Bronchial epithelial cell (primary cell): ENCODE results near the gene RRP15. TPM values are rescaled to one million over a fixed set of nuclear protein-coding genes. Genes with fewer than 3 reads are reported as not detected.
A peak's percentile ranks its signal among the peaks of the same experiment; 100 is the strongest.

Source experiments
- DNase-seq: peaks from one replicate; pipeline ENCODE4 v3.0.0-alpha.2; 2010; ENCODE audit warnings: low read depth
- FAIRE-seq: peaks from 2 replicates; lab custom pipeline; 2011; peaks lifted over from hg19 to GRCh38; lab: Jason Lieb, UNC
- H3K27me3 ChIP-seq: 2 replicates; pipeline ENCODE4 v1.5.1; 2011; ENCODE audit warnings: low read length; ENCODE audit not compliant: control insufficient read depth, insufficient read depth
- H3K36me3 ChIP-seq: 2 replicates; pipeline ENCODE4 v1.5.1; 2011; ENCODE audit warnings: low read length; ENCODE audit not compliant: control insufficient read depth, insufficient read depth
- H3K4me3 ChIP-seq: 2 replicates; pipeline ENCODE4 v1.5.1; 2011; ENCODE audit warnings: mild to moderate bottlenecking, low read depth, low read length, control low read depth
- CTCF ChIP-seq: IDR thresholded peaks from 2 replicates; pipeline ENCODE4 v1.5.1; 2011; ENCODE audit warnings: mild to moderate bottlenecking, moderate library complexity, low read length, control low read depth, inconsistent platforms; ENCODE audit not compliant: insufficient read depth, severe bottlenecking
- total RNA-seq: library from RNA; depleted of rRNA; stranded (reverse); fragments of >200 nt; gene quantifications from 2 replicates; pipeline ENCODE4 v1.2.1, GENCODE V29; 2014

RRP15 gene
- total RNA-seq, 1 donor from 2014 or later: 6.8 TPM

DNA sequence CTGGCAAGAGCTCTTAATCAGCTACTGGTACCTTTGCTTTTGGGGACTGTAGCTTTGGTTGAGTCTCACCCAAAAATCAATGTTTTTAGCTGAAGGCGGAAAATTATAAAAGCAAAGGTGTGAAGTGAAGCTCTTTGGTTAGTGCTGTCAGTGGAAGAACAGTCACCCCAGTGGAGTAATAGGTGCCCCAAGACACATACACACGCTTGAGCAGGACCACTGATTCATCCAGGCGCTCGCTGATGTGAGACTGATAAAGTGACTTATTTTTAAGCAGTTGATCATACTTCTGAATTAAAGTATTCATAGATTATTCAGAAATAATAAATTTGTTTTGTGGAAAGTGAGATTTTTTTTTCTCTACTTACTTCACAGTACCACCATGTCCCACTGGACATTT lies 97.2 kb downstream of the RRP15 start:
- no peaks in the 10 kb centered on the region for H3K27me3 ChIP-seq
- no peaks in the 10 kb centered on the region for H3K36me3 ChIP-seq
- no peak for TF ChIP-seq CTCF
- H3K4me3 ChIP-seq: no peak overlapping the region
- FAIRE-seq: no peak
- DNase-seq: no peak

DNA sequence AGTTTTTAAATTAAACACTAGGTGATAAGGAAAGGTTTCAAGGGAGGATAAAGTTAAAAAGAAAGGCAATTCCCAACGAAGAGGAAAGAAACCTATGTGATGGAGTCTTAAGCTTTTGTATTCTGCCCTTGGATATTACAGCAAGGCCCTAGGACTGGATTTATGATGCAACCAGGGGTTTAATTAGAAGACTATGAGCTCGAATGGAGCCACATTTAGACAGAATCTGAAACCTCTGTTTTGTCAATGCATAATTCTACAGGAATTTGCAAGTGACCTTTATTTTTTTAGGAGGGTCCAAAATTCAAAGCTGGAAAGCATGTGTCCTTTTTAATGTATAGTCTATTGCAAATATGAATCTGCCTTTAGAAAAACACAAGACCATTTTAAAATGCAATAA lies 98.0 kb downstream of the RRP15 start:
- no peaks in the 10 kb centered on the region for H3K27me3 ChIP-seq
- no peak overlapping the region for H3K4me3 ChIP-seq
- FAIRE-seq (no peak), DNase-seq (no peak)
- no peak for TF ChIP-seq CTCF
- H3K36me3 ChIP-seq: no peaks in the 10 kb centered on the region

DNA sequence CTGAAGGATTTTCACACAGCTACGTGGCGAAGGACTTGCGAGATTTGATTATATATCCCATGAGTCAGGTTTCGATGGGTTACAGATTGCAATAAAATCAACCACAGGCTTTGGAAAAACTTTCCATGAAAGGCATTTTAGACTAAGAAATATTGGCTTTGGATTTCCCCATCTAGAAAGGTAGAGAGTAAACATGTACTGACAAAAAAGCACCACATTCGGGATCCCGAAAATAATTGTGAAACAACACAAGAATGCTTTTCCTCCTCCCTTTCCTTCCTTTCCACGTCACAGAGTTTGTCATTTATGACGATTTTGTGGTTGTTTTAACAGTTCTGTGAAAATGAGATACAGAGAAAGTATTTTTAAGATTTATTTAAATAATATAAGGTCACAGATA lies 98.6 kb downstream of the RRP15 start:
- TF ChIP-seq CTCF: no peak
- FAIRE-seq: no peak
- H3K36me3 ChIP-seq: no peaks in the 10 kb centered on the region
- no peaks in the 10 kb centered on the region for H3K27me3 ChIP-seq
- H3K4me3 ChIP-seq: no peak overlapping the region
- peak; percentile 49 for DNase-seq

DNA sequence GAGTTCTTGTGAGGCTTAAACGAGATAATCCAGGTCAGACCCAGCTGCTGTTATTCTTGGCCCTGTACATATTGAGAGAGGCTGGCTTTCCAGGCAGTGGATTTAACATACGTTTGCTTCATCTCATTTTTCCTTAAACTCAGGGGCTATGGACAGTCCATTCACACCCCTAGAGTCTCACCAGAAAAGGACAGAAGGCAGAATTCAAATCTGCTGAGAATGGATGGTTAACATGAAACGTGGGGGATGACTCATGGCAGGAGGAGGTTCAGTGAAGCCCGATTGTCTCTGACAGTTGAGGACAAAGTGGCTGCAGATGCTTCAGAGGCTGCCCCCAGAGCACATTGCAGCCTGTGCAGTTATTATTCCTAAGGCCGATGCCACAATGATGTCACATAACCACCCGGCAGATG lies 99.5 kb downstream of the RRP15 start:
- no peaks in the 10 kb centered on the region for H3K27me3 ChIP-seq
- DNase-seq (no peak), FAIRE-seq (no peak)
- TF ChIP-seq CTCF: no peak
- H3K4me3 ChIP-seq: no peak overlapping the region
- H3K36me3 ChIP-seq: no peaks in the 10 kb centered on the region

Other genes starting within 250 kb of the RRP15 start
- 5.1 and 6.1 TPM in 2 replicates for gene TGFB2, start 60.0 kb downstream of the RRP15 start, total RNA-seq